Ecto neural progenitor cell (in vitro differentiated cells): ENCODE data around the gene PRODH2.
A peak's percentile ranks its signal among the peaks of the same experiment; 100 is the strongest.
"Not testable (repeated sequence)": the region's sequence is repeated elsewhere in the genome, so short reads cannot be mapped to it uniquely, and the experiment has no call there.

Source experiments
- DNase-seq: peaks from one replicate; pipeline ENCODE4 v3.0.0-alpha.2; 2018; ENCODE audit warnings: low spot score

The PRODH2 gene

DNA sequence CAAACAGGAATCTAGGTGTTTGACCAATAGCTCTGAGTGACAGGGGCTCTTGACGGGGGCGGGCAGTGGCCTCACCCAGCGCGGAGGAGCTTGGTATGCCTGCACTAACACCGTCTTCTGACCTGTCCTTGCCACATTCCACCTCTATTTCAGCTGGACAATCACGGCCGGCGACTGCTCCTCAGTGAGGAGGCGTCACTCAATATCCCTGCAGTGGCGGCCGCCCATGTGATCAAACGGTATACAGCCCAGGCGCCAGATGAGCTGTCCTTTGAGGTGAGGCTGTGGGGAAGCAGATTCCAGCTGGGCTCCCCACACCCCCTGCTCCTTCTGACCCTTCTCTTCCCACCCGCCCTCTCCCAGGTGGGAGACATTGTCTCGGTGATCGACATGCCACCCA, 32.6 kb downstream of the PRODH2 start:
- DNase-seq: no peak

DNA sequence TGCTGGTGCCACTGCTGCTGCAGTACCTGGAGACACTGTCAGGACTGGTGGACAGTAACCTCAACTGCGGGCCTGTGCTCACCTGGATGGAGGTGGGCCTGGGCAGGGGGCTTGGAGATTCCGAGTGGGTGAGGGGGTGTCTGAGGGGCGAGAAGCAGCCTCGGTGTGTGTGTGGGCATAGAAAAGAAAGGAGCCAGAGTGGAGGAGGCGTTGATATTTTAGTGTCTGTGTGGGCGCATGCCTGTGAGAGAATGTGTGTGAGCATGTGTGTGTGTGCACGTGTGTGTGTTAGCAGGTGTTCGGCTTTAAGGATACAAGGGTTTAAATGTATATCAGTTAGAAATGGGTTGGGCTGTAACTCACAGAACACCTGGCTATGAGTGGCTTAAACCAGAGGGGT, 33.6 kb downstream of the PRODH2 start:
- DNase-seq: no peak

DNA sequence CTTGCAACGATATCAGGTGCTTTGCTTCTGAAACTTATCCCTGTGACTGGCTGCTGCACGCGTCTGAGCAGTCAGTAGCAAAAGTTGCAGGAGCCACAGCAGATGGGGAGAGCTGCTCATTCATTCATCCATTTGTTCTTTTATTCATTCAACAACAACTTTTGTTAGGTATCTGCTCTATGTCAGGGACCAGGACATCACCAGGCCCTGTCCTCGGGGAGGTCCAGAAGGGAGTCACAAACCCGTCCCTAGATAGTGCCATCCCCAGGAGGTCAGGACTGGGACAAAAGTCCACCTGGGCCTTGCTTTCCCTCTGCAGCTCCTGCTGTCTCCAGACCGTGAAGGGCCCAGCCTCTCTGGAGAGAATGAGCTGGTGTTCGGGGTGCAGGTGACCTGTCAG, 34.7 kb downstream of the PRODH2 start:
- no peak for DNase-seq

DNA sequence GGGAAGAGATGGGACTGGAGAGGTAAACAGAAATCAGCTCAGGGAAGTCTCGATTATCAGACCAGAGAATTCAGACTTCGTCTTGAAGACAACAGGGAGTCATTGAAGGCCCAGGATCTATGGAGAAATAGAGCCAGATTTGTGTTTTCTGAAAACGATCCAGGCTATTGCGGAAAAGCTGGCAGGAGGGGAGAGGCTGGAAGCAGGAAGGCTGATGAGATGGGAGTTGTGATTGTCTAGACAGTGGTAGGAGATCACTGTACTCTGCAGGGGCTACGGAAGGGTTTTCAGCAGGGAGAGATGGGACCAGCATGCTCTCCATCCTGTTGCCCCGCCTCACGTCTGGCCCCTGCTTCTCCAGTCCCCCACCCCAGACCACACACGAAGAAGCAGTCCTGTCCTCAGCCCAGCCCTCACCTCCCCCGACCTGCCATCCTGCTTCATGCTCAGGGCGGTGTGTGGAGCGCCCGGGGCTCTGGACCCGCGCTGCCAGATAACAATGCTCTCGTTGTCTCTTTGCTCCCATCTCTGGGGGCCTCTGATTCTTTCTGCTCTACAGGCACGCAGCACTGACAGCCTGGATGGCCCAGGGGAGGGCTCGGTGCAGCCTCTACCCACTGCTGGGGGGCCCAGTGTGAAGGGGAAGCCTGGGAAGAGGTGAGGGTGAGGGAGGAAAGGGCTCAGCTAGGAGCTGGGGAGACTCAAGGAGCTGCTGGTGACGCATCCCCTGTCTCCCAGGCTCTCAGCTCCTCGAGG, 35.4 kb downstream of the PRODH2 start:
- peak; percentile 75 for DNase-seq

DNA sequence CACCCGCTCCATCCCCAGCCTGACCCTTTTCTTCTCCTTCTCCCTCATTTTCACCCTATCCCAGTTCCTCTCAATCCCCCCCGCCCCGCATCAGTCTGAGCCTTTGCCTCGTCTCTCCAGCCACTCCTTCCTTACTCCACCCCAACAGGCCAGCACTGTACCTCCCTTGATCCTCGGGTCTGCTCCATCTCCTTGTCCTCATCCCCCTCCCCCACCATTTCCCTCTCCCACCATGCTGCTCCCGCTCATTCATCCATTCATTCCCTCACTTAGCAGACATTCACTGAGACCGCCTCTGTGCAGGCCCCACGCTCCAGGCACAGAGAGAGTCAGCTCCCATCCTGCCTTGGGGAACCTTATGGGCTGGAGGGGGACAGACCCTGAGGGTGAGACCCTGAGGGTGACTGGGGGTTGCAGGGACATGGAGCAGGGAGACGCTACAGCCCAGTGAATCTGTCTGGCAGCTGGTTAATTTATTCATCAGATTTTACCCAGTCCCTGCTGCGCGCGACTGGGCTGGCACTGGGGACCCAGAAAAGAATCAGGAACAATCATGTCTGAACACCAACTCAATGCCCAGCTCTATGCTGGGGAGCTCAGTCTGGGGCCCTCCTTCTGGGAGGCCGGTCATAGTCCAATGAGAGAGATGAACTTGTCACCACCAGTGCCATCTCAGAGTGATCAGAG, 36.4 kb downstream of the PRODH2 start:
- no peak for DNase-seq

DNA sequence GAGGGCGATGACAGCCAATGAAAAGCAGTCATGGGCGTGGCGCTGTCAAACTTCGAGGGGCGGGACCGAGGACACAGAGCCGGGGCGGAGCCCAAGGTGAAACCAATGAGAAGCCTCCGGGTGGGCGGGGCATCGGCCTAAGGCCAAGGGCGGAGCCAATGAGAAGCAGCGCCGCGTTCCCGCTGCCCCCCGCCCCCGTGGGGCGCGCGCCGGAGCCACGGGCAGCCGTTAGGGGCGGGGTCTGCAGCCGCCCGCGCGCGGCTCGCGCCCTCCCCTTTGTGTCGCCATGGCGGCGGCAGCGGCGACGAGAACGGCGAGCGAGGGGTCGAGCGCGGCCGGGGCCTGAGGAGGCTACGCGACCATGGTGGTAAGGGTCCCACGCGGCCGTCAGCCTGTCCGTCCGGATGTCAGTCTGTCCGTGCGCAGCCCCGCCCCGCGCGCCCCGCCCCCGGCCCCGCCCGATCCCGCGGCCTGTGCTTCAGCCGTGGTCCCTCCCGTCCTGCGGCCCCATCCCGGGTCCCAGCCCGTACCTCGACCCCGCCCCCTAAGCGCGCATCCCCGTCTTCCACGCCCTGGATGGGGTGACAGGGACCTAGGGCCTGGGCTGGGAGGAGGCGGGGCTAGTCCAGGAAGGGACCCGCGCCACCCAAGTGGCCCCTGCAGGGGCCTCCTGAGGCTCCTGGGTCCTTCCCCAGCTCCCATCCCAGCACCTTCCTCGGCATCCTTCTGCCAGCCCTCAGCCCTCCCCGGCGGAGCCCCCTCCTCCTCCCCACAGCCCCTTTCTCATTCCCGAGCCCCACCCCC, 37.1 kb downstream of the PRODH2 start, which contains the start of gene ARHGAP33:
Gene ARHGAP33 (plus strand): TSS at position 267 of the 804 bp plus-strand sequence. CDS start 95 bp downstream, at position 362.
- DNase-seq: peak; percentile 99

DNA sequence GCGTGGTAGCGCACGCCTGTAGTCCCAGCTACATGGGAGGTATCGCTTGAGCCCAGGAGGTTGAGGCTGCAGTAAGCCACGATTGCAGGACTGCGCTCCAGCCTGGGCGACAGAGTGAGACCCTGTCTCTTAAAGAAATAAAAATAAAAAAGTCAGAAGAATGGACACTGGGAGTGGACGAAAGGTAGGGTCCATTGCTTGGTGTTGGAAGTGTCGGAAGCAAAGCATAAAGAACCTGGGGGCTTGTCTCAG, 37.7 kb downstream of the PRODH2 start:
- no peak for DNase-seq

DNA sequence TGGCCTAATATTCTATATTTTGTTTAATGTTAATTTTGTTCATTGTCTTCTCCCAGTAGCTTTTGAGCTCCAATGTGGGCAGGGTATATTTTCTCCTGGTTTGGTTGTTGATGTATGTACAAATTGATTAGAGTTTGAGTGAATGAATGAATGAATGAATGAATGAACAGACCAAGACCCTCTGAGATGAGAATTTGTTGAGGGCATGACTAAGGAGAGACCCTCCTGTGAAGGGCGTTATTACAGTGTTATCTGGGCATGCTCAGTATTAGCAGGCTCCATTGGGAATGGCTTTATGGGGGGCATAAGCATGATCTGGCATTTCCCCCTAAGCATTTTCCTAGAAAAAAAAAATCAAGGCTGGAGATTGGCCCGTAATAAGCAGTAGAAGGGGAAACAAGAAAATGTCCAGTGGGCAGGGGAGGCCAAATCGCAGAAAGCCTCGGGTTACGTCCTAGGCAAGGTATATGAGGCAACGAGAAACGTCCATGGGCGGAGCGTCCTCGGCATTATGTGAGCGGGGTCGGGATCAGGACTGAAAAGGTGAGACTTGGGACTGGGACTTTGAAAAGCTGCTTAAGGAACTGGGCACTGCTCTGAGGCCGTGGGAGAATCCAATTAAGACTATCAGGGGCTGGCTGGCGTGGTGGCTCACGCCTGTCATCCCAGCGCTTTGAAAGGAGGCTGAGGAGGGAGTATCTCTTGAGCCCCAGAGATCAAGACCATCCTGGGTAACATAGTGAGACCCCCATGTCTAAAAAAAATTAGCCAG, 38.2 kb downstream of the PRODH2 start:
- peak; percentile 49 for DNase-seq

DNA sequence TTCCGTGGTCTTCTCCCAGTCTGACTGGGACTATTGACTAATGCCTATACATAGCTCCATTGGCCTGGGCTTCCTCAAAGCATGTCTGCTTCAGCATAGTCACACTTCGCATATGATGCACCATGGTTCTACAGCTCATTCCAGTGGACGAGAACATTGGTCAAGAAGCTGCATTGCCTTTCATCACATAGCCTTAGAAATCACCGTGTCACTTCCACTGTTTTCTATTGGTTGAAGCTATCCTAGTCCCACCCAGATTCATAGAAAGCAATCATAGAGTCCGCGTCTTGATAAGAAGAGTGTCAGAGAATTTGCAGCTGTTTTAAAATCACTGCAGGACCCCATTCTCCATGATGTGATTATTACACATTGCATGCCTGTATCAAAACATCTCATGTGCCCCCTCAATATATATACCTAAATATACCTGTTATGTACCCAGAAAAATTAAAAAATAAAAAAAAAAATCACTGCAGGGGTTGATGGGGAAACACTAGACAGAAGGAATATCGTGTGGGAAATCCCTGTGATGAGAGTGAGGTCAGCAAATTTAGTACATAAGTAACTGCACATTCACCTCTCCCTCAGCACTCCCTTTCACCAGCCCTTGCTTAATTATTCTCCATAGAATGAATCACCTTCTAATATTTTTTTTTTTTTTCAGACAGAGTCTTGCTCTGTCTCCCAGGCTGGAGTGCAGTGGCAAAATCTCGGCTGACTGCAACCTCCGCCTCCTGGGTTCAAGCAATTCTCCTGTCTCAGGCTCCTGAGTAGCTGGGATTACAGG, 39.4 kb downstream of the PRODH2 start:
- DNase-seq: no peak

DNA sequence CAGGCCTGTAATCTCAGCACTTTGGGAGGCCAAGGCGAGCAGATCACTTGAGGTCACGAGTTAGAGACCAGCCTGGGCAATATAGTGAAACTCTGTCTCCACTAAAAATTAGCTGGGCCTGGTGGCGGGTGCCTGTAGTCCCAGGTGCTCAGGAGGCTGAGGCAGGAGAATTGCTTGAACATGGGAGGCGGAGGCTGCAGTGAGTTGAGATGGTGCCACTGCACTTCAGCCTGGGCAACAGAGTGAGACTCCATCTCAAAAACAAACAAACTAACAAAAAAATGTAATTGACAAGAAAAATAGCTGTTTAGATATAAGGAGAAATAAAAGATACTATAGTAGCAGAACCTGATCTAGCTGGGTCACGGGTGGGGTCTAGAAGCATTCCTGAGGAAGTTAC, 40.3 kb downstream of the PRODH2 start:
- DNase-seq: not testable (repeated sequence)

DNA sequence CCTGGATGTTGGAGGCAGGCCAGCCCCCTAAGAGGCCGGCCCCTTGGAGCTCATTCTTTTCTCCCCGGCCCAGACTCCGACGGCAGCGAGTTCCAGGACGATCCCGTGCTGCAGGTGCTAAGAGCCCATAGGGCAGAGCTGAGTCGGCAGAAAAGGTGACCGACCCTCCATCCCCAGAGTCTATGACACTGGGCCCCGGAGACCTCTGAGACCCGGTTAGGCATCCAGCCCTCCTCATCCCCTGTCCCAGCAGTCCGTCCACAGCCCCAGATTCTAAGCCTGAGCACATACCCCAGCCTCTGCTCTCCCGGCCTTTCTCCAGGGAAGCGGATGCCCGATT, 44.6 kb downstream of the PRODH2 start:
- DNase-seq: no peak

DNA sequence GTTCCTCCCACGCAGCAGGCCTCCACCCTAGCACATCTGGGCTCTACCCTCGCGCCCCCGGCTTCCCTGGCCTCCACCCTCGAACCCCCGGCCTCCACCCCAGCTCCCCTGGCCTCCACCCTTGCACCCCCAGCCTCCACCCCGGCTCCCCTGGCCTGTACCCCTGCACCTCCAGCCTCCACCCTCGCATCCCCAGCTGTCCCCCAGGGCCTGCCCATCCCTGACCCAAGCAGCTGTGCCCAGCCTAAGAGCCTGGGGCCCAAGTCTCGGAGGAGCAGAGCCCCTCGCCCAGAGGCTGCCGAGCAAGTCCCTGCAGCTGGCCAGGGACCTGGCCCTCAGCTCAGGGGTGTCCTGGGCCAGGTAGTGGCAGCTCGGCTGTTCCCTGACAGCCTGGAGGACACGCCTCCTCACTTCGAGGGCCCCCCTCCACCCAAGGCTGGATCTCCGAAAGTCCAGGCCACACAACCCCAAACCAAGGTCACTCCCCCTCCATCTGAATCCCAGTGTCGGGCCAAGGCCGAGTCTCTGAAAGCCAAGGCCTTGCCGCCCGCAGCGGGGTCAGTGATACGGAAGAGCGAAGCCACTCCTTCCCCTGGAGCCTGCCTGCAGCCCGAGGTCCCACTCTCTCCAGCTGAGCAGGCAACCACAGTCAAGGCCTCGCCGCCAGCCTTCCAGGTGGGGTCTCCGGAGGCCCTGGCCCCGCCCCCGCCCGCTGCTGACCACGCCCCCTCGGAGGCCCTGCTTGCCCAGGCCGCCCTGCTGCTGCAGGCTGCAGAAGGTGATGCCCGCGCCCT, 45.2 kb downstream of the PRODH2 start:
- DNase-seq: peak; percentile 77

DNA sequence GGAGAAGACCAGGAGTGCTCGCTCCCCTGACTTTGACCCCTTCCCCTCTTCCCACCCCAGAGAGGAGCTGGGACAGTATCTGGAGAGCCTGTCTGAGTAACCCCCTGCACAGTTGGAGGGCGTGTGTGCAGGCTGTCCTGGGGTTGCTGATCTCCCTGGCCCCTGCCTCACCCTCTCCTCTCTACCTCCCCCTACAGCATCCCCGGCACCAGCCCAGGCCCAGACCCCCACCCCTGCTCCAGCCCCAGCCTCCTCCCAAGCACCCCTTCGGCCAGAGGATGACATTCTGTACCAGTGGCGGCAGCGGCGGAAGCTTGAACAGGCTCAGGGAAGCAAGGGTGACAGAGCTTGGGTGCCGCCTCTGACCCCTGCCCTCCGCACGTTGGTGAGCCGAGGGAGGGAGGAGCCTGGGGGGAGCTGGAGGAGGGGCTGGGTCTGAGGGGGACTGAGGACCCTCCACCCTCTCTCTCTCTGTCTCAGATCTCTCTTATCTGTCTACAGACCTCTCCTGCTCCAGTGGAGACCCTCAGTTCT, 46.0 kb downstream of the PRODH2 start:
- peak; percentile 43 for DNase-seq

DNA sequence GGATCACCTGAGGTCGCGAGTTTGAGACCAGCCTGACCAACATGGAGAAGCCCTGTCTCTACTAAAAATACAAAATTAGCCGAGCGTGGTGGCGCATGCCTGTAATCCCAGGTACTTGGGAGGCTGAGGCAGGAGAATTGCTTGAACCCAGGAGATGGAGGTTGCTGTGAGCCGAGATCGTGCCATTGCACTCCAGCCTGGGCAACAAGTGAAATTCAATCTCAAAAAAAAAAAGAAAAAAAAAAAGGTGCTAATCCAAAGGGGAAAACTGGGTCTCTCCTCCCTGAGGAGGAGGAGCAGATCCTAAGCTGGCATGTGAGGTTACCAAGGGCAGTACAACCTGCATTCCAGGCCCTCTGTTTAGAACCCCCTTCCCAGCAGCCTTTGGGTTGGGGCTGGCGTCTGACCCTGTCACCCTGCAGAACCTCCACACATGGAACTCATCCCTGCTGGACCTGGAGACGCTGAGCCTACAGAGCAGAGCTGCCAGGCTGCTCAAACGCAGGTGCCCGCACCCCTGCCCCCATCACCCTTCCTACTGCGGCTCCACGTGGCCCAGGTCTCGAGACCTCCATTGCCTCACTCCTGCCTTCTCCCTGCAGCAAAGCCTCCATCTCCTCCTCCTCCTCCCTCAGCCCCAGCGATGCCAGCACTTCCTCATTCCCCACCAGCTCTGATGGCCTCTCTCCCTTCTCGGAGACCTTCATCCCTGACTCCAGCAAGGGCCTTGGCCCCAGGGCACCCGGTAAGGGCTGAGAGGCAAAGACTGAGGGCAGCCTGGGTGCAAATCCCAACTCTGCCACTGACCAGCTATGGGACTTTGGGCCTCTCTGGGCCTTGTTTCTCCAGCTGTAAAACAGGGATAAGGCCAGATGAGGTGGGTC, 48.0 kb downstream of the PRODH2 start:
- DNase-seq: no peak

DNA sequence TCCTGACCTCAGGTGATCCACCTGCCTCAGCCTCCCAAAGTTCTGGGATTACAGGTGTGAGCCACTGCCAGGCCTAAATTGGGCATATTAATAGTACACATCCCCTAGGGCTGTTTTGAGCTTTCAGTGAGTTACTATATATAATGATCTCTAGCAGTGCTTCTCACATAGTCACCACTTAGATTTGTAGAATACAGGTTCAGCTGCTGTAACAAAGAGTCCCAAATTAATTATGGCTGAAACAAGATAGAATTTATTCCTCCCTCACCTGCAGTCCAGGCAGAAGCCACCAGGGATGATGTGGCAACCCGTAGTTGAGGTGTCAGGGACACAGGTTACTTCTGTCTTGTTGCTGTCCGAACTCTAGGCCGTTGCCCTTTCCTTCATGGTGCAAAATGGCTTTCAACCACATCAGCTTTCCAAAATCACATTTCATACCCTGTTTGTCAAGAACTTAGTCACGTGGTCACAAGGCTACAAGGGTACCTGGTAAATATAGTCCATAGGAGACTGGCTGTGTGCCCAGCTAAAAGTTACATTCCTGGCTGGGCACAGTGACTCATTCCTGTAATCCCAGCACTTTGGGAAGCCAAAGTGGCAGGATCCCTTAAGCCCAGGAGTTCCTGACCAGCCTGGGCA, 51.8 kb downstream of the PRODH2 start:
- DNase-seq: no peak

DNA sequence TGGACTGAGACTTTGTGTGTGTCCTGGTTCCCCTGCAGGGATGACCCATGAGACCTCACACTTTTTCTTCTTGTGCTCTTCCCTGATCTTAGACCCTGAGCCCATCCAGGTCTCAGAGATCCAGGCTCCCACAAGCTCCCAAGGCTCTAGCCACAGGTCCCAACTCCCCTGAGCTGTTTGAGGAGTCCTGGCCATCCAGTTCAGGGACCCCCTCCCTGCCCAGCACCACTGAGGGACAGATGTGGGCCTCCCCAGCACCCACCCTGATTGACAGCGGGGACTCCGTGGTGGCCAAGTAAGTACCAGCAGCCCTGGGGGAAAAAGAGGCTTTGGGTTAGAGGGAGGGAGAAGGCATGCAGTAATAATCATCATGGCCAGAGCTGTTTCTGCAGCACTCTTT, 52.9 kb downstream of the PRODH2 start:
- no peak for DNase-seq

DNA sequence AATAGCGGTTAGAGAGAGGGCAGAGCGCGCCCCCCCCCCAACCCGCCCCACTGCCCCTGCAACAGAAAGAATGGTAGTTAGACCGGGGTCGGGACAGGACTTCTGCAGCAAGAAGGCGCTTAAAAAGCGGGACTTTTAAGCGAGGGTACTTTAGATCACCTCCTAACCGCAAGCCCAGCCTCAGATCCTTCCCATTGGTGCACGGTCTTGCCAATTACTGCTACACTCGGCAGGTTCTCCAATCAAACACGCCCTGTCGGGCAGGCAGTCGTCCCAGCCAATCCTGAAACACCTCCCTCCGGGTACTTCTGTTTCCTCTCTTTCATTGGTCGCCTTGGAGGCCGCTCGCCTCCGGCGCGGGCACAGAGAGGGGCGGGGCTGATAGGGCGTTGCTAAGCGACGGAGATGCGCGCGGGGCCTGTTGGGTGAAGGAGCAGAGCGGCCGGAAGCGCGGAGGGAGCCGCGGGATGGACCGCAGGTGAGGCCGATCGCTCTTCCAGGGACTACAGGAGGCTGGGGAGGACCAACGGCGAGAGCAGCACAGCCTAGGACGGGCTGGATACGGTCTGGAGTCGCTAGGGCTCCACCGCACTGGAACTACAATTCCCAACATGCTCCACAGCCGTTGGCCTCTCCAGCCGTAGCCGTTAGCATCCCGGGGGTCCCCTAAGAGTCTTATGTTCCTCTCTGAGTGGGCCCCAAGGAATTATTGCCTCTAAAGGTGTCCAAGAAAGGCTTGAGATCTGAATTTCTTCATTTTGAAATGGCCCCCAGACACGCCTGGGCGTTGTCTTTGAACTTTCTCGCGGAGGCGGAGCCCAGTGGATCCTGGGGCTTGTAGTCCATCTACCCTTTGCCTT, 54.7 kb downstream of the PRODH2 start, which contains the start of gene PROSER3:
Gene PROSER3 (plus strand): TSS at position 428 of the 860 bp plus-strand sequence. CDS start 40 bp downstream, at position 468.
- peak; percentile 99 for DNase-seq

DNA sequence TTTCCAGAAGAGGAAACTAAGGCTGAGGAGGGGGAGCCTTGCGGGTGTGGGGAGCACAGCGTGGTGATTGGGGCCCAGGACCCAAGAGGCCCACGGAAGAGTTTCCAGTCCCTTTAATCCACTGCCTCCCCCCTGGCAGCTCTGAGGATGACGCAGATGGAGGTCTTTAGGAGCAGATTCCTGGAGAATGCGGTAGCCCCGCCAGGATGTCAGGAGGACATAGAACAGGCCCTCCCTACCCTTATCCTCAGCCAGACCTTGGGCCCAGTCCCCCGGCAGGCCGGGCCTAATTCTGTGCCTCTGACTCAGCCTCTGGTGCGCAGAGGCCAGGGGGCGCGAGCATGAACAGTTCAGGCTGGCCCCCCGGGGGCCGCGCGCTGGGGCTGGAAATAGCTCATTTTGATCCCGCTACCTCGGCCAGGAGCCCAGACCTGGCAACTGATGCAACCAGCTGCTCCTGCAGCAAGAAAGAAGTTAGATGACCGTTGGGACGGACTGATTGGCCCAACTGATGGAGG, 55.4 kb downstream of the PRODH2 start:
- DNase-seq: peak; percentile 76
